GM21447 (cell line): ENCODE measurements around the gene CCDC57.

Experiments used
- ATAC-seq: cut with Tn5 transposase; IDR thresholded peaks from one replicate; pipeline ENCODE4 v1.9.1; 2021; ENCODE audit not compliant: unreplicated experiment

The CCDC57 gene

DNA sequence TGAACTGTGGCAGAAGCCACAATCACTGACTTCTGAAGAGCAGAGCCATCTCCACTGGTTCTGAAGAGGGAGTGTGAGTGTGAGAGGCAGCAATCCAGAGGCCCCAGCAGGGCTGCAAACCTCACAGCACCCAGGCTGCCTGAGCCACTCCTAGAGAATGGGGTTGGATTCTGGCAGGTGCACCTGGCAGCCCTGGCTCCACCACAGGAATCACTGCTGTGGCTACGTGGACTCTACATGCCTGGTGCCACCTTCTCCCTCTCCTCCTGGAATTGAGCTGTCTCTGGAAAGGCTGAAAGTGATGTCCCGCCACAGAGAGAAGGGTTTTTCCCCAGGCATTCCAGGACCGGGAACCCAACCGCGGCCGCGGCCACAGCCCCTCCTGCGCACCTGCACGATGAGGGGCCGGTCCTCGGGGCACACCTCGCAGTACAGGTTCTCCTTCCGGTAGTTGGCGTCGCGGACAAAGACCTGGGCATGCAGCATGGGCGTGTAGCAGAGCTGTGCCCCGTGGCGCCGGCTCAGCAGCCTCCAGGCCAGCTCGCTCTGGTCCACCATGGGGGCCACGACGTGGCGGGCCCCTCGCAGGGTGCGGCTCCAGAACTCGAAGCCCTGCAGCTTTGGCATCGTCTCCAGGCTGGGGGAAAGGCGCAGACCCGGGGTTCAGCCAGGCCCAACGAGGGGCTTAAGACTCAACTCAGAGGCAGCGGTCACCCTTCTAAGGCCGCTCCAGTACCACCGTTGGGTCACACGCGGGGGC is 148.0 kb downstream of the CCDC57 start:
- no peak for ATAC-seq

DNA sequence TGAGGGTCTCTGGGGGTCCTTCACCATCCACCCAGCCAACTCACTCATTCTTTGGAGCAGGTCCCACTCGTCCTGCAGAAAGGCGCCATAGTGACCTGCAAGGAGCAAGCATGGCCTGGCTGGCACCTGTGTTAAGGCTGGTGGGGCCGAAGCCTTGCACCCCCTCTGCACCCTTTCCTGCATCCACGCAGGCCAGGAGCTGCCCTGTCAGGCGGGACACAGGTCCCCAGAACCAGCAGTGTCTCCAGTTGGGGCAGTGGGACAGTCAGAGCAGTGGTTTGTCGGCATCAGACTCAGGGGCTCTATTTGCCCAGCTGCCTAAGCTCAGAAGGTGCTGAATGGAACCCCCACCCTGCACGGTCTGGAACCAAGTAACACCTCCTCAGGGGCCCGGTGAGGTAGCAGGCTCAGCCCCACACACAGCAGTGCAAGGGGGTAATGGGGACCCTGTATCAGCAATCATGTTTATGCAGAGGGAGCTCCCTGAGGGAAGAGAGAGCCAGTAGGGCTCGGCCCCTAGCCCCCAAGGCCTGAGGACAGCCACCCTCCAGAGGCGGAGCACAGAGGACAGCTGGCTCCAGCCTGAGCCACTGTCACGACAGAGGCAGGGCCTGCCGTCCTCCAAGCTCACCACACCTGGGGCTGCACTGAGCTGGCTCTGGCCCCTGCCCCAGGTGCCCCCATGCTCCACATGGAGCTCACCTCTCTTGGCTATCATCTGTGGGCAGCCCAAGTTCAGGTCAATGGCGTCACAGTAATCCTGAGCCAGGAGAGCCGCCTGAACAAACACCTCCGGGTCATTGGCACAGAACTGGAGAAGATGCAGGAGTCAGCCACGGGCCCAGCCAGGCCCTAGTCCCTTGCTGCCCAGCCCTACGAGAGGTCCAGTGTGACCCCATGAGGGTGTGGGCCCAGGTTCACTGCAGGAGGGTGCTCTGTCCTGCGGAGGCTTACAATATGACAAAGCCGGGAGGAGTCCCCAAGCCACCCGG is 148.9 kb downstream of the CCDC57 start:
- ATAC-seq, result no peak

GRCh38 chr17:82062984-82063368 is 149.7 kb downstream of the CCDC57 start:
- ATAC-seq, result no peak

GRCh38 chr17:82062076-82062983 is 150.3 kb downstream of the CCDC57 start:
- ATAC-seq, result no peak

DNA sequence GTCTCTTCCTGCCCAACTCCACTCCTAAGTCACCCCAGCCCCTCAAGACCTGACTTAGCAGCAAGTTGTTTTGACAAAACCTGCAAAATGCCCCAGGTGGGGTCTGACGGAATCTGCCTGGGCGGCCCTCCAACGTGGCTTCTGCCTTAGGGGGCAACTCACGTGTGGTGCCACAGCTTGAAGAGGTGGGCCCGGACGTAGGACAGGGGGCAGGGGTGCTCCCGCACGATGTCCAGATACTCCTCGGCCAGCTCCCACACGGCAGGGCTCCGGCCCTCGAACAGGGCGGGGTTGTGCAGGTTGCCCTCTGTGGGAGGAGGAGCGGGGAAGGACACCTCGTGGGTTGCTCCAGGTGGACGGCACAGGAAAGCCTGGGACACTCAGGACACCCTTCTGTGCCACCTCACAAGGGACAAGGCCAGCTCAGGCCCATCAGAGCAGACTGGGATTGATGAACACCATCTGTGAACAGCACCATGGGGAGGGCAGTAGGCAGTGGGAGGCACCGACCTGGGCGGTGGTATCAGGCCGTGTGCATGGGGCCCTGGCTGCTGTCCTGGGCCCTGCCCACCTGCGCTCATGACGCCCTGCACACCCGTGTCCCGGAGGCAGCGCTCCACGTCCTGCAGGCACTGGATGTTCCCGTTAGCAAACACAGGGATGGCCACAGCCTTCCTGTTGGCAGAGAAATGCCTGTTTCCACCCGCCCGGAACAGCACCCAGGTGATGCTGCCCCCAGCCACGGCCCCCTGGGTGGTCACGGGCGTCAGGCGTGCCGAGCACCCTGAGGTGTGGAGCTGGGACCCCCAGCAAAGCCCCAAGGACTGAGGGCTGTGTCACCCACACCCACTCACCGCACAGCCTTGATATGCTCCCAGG is 151.4 kb downstream of the CCDC57 start:
- no peak for ATAC-seq

DNA sequence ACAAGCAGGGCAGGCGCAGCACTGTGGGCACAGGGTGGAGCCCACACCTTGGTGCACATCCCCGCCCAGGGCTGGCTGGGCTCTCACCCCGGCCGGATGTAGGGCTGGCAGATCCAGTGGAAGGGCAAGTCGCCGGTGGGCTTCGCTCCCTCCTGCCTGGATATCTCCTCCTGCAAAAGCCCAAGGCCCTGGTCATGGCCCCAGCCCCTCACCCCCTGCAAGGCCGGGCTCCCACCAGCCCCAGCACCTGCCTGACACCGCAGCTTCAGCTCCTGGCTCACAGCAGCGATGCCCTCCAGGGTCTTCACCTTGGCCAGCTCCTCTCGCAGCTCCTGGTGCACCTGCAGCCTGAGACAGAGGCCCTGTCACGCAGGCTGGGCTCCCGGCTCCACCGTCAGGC is 152.0 kb downstream of the CCDC57 start:
- ATAC-seq, result no peak

DNA sequence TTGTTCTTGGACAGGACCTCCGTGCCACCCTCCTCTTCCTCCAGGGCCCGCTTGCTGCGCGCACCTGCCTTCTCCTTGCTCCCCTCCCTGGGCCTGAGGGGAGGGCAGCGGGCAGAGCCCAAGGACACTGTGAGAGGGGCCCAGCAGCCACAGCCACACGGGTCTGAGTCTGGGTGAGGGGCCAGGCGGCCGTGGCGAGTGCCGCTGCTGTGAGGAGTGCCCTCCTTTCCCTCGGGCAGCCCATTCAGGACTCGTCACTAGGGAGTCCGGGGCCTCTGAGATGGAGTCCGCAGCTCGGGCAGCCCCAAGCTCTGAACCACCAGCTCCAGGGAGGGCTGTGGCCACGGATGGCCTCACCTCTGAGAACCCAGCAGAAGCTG is 152.7 kb downstream of the CCDC57 start:
- no peak for ATAC-seq

GRCh38 chr17:82059272-82060000 is 153.2 kb downstream of the CCDC57 start:
- no peak for ATAC-seq

DNA sequence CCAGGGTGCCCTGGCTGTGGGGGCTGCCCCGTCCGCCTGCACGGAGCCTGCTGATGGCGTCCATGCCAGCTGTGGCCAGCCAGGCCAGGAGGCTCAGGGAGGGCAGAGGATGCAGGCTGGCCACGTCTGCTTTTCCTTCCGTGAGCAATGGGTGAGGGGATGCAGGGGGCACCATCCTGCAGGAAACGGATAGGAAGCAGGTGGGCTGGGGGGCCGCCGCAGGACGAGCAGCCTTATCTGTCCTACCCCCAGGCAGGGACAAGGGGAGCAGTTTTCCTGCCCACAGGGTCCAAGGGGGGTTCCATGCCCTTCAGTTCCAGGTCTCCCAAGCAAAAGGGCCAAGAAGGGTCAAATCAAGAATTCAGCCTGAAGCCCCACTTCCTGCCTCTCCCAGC is 153.8 kb downstream of the CCDC57 start:
- ATAC-seq, result no peak

DNA sequence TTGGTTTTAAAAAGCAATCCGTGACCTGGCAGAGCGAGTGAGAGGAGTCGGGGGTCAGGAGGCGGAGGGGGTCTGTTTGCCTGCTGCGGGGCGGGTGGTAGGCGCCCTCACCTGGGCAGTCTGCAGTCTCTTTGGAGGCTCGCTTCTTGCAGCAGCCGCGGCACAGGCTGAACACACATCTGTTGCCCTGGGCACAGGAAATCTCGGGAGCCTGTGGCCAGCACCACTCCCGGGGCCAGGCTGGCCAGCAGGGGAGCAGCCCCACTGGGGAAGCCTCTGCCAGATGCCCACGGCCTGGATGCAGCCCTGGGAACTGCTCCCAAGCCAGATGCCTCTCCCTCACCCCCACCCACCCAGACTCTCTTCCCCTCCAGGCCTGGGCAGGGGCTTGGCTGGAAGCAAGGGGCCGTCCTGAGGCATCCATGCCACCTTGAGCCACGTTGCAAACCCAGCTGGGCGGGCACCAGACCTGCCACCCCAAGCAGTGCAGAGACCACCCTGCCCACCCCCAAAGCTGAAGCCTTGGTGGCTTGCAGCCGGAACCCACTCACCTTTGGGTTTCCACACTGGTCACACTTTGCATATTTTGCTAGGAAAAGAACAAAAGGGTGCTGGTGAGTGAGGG is 154.3 kb downstream of the CCDC57 start:
- ATAC-seq, result no peak

DNA sequence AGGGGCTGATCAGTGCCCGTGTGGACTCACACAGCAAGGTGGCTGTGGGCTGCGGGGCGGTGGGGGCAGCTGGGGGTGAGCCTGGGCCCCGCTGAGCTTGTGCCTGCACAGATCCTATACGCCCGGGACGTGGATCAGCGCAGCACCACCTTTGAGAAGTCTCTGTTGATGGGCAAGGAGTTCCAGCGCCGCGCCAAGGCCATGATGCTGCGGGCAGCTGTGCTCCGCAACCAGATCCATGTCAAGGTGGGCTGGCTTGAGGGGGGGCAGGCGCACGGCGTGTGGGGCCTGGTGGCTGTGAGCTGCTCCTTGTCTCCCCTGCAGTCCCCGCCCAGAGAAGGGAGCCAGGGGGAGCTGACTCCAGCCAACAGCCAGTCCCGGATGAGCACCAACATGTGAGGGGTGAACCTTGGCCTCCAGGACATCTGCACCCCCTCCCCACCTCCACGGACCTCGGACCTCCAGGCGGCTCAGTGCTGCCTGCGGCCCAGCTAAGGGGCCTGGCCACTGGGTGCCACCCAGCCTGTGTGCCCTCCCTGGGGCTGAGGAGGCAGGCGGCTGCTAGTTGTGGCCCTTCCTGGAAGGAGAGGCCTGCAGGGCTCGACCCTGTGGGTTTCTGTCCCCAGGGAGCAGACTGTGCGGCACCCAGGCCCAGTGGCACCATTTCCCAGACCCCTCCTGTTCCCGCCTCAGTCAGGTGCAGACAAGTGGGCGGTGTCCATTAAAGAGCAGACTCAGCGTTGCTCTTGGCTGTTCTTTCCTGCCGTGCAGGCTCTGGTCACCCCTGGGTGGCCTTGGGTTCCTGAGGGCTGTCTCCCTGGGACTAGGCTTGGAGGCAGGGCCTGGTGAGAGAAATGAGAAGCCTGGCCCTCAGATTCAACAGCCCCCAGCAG is 155.7 kb downstream of the CCDC57 start:
- no peak for ATAC-seq

GRCh38 chr17:82055965-82056728 is 156.5 kb downstream of the CCDC57 start:
- ATAC-seq, result no peak

DNA sequence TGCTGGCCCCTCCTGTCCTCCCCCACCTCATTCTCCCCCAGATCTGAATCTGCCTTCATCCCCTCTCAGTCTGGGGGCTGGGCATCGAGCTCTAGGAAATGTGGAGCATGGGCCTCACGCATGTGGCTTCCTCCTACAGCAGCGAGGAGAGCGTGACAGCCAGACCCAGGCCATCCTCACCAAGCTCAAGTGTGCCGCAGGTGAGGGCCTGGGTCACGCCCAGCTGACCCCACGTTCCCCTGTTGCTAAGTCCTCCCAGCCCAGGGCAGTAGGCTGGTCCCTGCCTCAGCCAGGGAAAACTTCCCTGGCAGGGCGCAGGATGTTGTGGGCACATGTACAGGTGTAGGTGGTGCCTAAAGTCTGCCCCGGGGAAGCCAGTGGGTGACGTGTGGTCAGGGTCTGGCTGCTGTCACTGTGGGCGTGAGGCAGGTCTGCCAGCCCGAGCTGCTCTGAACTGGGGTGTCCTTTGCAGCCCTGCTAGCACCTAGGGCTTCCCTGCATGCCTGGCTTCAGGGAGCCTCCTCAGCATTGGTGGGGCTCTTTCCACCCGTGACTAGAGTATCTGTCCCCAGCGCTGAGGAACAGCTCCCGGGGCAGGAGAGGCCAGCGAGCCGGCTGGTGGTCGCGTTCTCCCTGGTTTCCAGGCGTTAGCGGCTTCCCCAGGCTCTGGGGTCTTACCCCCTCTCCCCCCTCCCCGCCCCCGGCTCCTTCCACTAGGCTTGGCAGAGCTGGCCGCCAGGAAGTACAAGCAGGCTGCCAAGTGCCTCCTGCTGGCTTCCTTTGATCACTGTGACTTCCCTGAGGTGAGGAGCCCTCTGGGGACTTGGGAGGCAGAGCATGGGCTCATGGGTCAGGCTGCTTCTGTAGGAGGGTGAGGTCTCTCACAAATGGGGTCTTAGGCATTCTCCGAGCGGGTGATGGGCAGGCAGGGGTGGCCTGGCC is 157.3 kb downstream of the CCDC57 start:
- no peak for ATAC-seq

DNA sequence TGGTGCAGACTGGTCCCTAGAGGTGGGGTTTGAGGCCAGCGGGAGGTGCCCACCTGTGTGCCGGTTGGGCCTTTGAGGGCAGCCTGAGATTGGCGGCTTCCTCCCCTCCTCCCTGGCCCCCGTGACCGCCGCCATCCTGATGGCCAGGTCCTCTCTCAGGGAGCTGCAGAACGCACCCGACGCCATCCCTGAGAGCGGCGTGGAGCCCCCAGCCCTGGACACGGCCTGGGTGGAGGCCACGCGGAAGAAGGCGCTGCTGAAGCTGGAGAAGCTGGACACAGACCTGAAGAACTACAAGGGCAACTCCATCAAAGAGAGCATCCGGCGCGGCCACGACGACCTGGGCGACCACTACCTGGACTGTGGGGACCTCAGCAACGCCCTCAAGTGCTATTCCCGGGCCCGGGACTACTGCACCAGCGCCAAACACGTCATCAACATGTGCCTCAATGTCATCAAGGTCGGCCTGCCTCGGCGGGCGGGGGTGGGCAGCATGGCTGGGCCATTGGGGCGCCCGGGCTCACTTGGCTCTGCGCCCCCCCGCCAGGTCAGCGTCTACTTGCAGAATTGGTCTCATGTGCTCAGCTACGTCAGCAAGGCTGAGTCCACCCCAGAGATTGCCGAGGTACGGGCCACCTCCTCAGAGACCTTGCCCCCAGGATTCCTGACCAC is 158.2 kb downstream of the CCDC57 start:
- no peak for ATAC-seq

- no peak for ATAC-seq
Measured at GRCh38 chr17:82053556-82054263, 158.9 kb downstream of the CCDC57 start.
